ENCODE results near the gene SLCO1B1.

GRCh38 chr12:21223930-21224329, 92.9 kb downstream of the SLCO1B1 start:
- TF ChIP-seq CTCF (IDR thresholded peaks at IDR 0.05 in 4 of 5, conservative IDR thresholded peaks at IDR 0.05 in 1 of 5) (no peak), POLR2A (IDR thresholded peaks at IDR 0.05) (no peak)

All from gastrocnemius medialis (tissue), 4 donors.